Glomerular endothelial cell (primary cell): ENCODE results near the gene GCA. TPM values are rescaled to one million over a fixed set of nuclear protein-coding genes. Genes with fewer than 3 reads are reported as not detected.

ENCODE experiments used
- DNase-seq: peaks from one replicate; pipeline ENCODE4 v3.0.0-alpha.2; 2011; ENCODE audit warnings: low read depth, low spot score; ENCODE audit errors: extremely low read depth
- total RNA-seq: library from RNA; depleted of rRNA; stranded (reverse); fragments of >200 nt; gene quantifications from 2 replicates; pipeline ENCODE4 v1.2.3, GENCODE V29; 2015

GCA gene
- total RNA-seq, 1 donor from 2014 or later = 14.2 TPM

DNA sequence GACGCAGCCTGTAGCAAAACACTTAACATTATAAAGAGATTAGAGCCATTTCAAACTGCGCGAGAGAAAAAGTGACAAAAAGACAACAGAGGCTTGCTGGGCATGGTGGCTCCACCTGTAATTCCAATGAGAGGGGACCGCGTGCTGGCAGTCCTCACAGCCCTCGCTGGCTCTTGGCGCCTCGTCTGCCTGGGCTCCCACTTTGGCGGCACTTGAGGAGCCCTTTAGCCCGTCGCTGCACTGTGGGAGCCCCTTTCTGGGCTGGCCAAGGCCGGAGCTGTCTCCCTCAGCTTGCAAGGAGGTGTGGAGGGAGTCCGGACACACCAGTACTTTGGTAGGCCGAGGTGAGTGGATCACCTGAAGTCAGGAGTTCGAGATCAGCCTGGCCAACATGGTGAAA lies 16.1 kb upstream of the GCA start:
- no peak for DNase-seq

DNA sequence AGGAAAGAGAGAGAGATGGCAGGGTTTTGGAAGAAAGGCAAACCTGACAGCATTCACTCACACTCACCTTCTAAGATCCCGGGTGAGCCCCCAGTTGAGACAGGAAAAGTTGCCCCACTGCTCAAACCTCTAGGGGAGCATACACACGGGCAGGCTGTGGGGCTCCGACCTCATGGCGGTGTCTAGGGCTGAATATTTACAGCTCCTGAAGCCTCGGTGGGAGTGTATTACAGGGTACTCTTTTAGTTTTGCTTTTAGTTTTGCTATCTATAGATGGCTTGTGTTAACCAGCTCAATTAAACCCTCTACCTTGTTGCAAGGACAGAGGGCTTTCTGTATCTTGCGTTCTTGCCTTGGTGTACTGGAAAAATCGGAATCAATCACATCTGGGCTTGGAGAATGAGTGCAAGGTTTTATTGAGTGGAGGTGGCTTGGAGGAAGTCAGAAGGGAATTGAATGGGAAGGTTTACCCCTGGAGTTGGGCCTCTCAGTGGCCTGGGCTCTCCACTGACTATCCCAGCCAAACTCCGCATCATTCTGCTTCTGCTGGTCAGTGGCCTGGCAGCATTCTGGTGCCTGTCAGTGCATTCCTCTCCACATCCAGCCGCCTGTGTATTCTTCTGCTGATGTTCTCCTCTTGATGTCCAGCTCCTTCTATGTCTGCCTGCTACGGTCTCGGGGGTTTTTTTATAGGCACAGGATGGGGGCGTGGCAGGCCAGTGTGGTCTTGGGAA lies 15.3 kb upstream of the GCA start:
- DNase-seq = no peak

DNA sequence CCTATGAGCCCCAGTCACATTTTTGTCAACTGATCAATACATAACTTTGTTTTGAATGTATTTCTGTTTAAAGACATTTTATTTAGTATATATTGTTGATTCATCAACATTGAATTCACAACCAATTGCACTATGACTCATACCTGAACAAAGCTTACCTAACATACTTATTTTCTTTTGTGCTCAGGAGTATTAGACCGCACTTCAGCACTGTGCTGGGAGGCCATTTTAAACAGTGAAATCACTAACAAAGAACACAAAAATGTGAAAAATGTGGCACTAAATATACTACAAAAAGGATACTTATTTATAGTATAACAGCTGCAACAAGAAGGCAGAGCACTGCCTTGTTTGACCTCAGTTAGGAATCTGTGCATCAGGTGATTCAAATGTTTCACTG lies 13.1 kb upstream of the GCA start:
- DNase-seq = no peak

DNA sequence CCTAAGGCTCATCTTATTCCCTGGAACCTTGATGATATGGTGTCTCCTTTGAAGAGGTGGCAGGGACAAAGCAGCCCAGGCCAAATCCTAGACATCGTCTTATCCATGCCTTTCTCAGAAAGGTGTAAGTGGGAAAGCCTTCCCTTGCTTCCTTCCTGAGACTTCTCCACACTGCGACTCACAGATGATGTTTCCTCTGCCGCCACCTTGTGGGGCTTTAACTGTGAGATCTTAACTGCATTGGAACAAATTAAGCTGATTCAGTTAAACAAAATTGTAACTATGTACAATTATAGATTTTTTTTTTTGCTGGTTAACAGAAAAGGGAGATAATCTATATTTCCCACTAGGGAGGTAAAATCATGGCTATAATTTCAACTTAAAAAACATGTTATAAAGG lies 10.0 kb upstream of the GCA start:
- no peak for DNase-seq

DNA sequence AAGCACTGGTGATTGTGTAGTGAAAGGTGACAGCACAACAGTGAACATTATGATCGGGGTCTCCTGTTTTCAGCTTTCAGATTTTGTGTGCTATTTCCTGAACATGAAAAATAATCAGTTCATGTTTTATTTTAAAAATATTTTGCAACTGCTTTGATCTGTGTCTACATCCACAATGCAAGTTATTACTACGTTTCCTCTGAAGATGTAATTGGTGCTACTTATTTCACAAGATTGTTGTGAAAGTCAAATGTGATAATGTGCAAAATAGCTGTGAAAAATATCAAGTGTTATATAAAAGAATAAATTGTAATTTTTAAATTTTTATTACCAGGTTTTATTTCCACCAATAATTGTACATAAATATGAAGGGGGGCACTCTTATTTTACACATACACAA lies 6.1 kb upstream of the GCA start:
- no peak for DNase-seq

DNA sequence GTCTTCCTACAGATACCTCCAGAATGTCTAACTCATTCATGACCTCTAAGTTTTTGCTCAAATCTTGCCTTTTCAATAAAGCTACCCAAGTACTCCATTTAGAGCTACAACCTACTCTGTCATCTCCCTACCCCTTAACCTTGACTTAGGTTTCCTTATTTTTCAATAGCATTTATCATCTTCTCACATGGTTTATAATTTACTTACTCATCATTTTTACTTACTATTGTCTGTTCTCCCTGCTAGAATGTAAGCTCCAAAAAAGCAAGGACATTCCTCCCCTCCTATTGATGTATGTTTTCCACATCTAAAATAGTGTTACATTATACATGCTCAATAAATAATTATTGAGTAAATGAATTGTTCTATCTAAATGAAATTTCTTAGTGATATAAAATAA lies 3.1 kb upstream of the GCA start:
- no peak for DNase-seq

DNA sequence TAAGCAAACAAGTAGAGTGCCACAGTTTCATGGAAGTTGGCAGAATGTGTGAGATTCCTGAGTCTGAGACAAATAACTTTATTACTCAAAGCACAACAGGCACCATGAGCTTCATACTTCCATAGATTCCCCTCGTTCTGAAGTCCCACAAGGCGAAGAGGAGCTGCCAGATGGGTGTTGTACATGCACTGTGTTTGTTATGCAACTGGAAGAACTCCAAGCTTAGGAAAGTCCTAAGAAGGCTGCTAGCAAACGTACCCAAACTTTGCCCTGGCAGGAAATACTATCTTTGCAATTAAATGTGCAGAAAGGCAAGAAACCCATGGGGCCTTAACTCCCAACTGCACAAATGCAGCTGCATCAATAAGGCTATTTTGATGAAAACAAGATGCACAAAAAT lies 1.6 kb upstream of the GCA start:
- no peak for DNase-seq

DNA sequence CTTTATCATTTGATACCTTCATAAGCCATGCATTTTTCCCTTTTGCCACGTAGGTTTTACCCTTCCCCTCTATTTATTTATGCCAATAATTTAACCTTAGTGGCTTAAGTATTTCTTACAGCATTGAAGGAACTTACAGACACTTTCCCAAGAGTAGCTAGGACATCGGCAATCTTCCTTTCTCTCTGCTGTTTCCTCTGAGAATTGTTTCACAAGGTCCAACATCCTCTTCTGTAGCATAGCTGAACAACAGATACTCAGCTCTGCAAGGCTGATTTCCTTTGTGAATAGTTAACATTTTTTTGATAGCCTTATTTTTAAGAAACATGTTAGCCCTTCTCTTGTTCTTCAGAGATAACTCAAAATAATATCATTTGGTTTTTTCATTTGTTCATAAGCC lies 1.1 kb upstream of the GCA start:
- no peak for DNase-seq

DNA sequence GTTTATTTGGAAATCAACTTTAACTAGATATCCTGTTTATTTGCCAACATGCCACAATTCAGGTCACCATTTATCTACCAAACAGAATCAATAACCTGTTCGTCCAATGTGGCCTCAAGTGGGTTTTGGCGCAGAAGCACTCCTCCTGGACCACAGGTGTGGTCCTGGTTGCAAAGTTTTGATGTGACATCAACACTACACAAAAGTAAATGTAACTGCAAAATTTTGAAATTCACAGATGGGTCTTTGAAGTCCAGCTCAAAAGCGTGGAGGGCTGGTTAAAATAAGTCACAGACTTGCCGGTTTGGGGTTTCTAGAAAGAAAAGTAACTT lies 474 bp upstream of the GCA start:
- DNase-seq = no peak

DNA sequence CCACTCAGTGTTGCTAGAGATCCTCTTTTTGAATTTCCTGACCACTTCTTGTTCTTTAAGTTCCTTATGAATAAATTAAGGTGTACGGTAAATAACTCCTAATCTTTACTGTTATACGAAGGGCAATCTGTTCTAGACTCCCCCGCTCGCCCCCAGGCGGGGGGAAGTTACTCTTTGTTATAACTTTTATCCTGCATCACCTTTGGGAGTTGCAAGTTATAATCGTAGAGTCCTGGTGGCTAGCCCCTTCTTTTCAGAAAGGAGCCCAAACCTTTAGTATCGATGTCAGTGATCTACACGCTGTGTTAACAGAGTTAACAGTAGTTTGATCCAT lies 652 bp downstream of the GCA start:
- no peak for DNase-seq

DNA sequence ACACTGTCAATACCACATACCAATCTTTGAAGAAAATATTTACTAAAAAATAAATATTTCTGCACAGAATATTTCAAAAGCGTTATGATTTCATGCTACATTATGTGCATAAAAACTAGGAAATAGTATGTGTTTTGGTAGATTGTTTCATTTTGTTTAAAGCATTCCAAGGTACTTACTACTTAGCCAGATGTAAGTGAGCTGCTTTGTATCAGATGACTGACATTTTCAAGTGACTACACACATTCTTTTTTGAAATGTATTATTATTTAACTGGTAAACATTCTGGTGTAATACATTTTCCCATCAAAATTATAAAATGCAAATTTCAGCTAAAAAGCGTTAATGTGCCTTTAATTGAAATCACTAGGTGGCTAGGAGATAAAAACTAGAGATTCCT lies 21.5 kb downstream of the GCA start:
- DNase-seq = no peak

DNA sequence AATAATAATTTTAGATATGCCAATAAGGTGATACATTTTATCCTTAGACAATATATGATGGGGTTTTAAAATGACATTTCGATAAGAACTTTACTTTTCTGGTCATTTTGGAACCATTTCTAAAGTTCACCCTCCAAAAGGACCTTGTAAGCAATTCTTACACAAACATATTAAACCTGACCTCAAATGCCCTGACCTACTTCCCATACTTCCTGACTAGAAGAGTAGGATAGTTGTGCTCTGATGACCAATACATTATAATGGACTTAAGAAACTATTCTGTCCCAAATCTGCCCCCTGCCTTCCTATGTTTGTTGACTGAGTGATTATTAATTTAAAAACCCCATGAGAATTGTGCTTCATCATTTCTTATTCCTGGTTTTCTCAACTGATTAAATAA lies 24.6 kb downstream of the GCA start:
- no peak for DNase-seq

DNA sequence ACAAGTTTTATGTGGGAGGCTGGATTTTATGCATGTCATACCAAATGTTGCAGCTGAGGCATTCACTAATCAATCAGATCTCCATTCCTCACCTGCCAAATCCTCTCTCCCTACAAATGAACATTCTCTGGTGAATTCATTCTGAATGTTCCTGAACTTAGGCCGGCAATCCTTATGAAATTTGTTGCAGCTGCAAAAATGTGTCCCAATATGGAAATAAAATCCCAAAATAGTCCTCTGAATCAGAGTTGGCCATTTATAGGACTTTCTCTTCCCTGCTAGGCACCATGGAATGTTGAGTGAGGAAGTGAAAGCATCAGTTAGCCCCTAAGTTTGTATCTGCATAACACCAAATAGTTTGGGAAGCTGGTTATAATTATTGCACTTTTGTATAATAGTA lies 25.6 kb downstream of the GCA start:
- no peak for DNase-seq

DNA sequence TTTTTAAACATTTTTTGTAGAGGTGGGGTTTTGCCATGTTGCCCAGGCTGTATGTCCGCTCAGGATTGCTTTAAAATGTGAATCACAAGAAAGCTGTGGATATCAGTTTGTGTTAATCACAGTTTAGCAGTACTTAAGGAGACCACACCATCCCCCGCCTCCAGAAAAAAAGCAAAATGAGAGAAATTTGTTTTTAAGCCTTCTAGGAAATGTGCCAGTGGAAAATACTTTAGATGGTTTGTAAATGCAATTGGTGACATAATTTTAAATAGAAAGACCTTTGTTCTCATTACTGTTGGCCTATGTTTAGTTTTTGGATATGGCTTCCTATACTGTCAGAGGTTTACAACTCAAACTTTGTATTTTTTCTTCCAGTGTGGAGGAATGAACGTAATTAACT lies 27.0 kb downstream of the GCA start:
- no peak for DNase-seq

DNA sequence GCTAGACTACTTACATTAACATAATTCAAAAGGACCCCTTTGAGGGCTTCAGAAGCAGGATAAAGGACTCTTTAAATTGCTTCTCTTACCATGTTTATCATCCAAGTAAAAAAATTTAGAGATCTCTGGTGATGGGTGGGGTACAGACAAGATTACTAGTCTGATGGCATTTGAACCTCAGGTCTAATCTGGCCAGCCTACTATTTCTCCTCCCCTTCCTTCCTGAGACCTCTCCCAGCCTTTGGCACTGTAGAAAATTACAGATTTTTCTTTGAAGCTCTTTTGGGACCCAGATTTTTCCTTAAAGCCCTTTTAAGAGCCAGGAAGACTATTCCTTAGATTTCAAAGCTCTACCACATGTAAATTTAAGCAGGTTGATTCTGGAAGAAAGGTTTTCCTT lies 28.9 kb downstream of the GCA start:
- DNase-seq = no peak

DNA sequence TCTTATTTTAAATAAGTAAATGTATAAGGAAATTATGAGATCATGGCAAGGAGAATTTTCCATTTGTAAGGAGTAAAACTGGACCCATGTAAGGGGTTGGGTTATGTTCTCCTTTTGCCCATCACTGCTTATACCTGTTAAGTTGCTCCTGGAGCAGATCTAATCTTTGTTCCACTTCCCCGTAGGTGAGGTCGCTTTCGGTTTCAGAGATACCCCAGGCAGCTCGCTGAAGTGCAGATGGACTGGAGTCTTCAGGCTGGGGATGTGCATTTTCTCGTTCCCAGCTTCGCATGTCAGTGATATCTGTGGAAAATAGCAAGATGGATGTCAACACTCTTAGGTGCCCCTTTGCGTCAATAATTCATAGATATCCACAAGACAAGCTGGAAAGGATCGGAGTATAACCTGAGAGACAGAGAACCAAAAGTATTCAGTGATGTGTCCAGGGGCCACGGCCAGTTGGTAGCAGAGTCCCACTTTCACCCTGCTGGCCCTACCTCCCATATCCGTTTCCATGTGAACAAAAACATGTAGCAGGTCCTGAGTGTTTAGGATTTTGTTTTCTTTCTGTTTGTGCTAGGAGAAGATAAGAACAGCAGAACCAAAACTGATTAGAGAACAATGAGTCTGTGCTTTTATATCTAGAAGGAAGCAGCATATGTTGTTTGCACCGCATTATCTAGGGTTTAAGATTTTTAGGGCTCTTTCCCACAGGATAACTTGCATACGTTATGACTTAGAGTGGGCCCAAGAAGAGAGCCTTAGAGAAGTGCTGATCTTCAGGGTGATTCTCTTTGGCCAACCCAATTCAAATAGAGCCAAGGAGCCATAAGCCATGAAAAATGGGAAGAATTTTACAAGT lies 36.0 kb downstream of the GCA start:
- DNase-seq = no peak

DNA sequence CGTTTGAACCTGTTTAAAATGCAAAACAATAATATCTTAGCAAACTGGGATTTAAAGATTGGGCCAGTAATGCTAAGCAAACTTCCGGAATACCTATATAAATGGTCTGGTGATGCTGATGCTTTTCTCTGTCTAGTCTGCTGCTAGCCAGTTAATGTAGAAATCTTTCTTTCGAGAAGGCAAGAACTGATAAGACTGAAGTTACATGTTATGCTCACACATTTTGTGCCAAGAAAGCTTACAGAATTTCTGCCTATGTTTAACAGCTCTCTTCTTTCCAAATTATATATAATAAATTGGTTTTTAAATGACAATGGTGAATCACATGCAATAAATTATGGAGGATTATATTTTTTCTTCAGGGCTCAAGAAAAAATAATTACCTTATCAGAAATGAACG lies 37.9 kb downstream of the GCA start:
- DNase-seq = no peak

DNA sequence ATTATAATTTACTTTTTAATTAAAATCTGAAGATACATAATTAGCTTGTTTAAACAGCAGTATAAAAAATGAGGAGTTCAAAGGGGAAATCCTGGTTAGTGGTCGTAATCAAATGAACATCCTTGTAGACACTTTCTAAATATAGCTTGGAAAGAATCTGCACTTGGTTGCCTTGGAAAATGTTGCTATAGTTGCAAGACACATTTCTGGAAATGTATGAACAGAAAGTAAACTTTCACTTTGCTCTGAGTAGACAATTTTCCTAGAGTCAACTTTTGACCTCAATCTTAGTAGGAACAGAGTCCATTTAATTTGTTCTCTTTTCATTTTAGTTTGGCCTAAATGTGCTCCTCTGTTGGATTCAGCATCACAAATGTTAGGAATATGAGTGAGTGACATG lies 38.3 kb downstream of the GCA start:
- DNase-seq = no peak

DNA sequence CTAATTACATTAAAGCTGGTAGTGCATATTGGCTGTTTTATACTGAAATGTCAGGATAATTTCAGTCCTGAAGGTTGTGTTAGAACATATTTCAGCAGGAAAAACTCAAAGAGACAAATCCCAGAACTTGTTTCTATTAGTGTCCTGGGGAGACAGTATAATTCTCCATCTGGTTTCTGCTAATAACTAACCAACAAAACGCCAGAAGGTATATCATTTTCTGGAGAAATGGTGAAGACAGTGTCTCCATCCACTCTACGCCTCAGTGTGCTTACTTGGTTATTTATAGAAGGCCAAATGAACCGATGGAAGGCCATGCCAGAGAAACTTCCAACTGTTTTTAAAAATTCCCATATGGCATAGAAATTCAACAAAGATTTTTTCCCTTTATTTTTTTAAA lies 41.6 kb downstream of the GCA start:
- no peak for DNase-seq

DNA sequence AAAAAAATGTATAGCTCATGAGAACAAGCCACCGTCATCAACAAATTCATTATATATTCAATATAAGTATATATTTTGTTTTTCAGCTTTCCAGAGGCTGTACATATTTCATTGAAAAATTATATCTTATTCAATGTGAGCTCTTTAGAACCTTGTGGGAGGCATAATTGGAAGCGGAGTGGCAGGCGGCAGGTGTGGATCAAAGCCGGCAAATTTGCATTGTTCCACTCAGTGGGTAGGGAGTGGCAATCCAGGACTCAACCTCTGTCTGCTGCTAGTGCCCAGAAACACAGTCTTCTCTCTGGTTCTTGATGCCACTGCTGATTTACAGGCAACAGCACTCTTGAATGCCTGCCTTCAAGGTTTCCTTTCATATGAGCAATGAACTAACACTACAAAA lies 46.9 kb downstream of the GCA start:
- DNase-seq = no peak

DNA sequence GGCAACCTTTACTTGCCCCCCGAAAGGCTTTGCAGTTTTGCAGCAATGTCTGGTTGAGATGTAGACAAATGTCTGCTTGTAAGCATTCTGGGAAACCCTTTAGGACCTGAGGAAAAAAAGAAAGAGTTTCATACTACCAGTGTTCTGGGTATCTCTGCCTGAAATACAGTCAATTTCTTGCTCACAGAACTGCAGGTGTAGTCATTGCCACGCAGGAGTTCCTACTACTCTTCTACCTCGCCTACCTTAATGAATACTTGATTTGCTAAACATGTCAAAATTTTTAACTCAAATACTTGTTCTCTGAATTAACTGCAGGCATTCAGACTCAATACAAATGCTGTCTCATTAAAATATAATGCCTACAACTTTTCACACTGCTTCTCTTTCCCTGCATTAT lies 56.4 kb downstream of the GCA start:
- no peak for DNase-seq

DNA sequence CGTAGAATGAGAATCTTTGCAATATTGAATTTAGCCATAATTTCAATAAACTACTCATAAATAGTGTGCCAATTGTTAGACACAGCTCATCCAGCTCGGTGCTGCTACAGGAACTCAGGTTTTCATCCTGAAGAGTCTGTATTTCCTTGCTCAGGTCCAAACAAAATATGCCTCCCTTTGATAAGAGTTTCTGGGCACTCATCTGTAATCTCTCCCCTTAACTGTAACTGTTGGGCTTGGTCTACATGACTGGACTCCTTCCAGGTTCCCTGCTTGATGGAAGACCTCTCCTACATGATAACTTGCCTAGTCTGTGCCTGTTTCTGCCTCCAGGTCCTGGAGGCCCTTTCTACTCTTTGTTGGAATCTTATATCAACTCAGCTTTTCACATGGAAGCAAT lies 57.9 kb downstream of the GCA start:
- DNase-seq = no peak

DNA sequence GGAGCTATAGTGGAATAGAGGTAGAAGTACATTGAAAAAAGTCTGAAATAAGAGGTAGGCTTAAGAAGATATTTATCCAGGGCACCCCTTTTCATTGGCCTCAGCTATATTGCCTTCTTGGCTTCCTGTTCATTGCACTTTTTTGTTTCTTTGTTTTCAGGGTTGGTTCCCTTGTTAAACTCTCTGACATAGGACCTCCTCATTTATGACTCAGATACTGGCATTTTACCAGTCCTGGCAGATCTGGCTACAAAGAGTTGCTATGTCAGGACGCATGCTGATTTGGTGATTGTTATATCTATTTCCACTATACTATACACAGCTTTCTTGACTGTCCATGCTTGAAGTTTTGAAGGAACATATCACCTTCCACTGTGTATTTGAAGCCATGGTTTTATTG lies 60.0 kb downstream of the GCA start:
- DNase-seq = no peak
